HG02759 (cell line): Measurements from ENCODE around the gene PLEKHH2.
"Not testable (repeated sequence)": the region's sequence is repeated elsewhere in the genome, so short reads cannot be mapped to it uniquely, and the experiment has no call there.

Experiments
- ATAC-seq: cut with Tn5 transposase; IDR thresholded peaks from one replicate; pipeline ENCODE4 v1.9.1; 2021; ENCODE audit warnings: mild to moderate bottlenecking, moderate library complexity; ENCODE audit not compliant: unreplicated experiment

Gene PLEKHH2

DNA sequence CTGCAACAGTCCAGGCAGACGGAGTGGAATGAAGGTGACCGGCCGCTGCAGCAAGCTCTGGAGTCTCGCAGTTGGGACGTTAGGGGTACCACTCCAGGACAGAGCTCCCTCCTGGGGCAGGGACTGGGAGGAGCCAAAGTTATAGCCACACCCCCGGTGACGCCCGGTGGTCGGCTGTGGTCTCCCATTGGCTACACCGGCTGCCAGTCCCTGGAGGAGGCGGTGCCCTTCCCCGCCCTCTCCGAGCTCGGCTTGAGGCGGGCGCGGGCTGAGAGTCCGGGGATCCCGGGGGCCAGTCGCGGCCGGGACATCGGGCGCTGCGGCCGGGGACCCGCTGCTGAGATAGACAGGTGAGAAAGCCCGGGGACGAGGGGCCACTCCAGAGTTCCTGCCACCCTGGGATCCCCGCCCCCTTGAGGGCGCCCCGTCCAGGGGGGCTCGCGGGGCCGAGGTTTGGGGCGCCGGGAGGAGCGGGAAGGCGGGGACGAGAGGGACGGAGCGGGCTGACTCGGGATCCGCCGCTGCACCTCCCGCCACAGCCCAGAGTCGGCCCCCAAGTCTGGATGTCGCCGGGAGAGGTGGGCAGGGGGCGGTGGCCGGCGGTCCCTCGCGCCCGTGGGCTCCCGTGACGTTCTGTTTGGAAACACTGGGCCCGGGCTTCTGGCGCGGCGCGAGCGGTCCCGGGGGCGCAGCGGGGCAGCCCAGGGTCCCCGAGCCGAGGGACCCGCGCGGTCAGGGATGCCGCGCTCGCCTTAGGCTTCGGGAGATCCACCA is at the start of gene PLEKHH2:
TSS of gene PLEKHH2 (plus strand) at position 231 of the 774 bp plus-strand sequence. CDS start 7,414 bp downstream, outside the sequence.
- ATAC-seq: peak; percentile 100

DNA sequence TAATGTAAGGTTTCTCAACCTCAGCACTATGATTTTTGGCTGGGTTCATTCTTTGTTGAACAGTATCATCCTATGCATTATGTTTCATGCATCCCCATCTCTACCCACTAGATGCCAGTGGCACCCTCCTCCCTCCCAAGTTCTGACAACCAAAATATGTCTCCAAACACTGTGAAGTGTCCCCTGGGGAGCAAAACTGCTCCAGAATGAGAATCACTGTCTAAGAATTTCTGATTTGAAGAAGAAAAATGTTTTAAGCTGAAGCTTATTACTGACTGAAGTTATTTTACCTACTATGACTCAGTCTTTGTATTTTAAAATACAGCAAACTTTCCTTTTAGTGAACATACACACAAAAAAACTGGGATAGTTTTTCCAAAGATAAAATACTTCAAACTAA is 44.6 kb upstream of the PLEKHH2 start:
- ATAC-seq: no peak

DNA sequence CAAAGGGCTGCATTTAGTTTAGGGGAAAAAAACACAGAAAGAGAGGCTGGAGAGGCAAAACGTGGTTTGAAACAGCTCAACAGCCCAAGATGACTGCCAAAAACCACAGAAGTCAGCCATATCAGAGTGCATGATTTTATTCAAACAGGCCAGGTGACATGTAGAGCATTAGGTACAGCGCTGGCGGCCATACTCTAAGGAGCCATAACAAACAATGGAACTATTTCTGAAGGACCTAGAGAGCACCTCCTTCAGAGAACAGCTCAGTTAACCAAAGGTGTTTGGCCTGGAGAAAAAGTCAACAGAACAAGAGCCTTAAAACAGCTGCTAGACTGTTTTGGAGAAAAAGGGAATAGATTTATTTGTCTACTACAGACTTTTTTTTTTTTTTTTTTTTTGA is 43.8 kb upstream of the PLEKHH2 start:
- no peak for ATAC-seq

DNA sequence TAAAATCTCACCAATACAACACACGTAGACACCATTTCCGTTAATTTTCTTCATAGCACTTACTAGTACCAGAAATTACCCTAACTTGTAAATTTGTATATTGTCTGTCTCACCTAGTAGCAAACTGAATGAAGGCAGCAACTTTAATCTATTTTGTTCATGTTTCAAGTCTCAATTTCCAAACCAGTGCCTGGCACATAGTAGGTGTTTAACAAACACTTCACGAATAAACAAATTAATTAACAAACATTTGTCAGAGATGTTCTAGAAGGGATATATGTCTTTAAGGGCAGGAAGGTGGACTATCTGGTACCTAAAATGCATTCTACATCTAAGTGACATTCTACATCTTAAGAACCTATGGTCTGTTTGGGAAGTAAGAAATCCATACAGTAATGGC is 42.2 kb upstream of the PLEKHH2 start:
- no peak for ATAC-seq

DNA sequence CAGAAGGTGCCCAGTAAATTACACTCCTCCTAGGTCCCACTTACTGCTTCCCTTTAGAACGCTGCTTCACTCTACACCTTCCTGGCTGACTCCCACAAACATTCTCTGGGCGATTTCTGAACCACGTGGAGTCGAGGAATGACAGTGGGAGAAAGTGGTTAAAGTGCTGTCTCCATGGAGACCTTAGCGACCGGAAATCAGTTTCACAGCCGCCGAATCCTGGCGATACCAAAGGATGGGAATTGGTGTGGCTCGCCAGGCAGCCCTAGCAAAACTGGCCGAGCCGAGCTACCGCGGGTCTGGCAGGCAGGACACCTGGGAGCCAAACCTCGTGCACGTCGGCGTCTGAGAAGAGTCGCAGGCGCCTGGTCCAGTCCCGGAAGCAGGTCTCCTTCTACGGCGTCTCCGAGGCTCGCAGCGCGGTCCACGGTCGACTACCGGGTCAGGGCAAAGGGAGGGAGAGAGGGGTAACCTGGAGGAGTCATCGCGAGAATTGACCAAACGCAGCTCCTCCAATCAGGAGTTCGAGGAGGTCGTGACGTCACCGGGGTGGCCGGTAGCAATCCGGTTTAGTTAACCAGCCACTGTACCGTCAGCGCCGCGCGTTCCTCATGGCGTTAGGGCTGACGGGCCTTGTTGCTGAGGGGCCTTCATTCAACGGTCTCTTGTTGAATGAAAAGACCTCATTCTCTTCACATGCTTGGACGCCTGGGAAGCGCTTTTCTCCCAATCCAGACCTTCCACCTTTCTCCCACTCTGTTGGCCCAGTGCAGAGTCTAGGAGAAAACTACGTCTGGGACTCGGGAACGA is 41.3 kb upstream of the PLEKHH2 start, which contains the start of gene THADA:
TSS of gene THADA (minus strand) at position 436 of the 810 bp plus-strand sequence. CDS start 3,646 bp downstream, outside the sequence.
- ATAC-seq: peak; percentile 99

DNA sequence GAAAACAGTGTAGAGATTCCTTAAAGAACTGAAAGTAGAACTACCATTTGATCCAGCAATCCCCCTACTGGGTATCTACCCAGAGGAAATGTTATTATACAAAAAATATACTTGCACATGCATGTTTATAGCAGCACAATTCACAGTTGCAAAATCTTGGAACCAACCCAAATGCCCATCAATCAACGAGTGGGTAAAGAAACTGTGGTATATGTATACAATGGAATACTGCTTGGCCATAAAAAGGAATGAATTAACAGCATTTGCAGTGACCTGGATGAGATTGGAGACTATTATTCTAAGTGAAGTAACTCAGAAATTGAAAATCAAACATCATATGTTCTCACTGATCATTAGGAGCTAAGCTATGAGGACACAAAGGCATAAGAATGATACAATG is 36.5 kb upstream of the PLEKHH2 start:
- not testable (repeated sequence) for ATAC-seq

DNA sequence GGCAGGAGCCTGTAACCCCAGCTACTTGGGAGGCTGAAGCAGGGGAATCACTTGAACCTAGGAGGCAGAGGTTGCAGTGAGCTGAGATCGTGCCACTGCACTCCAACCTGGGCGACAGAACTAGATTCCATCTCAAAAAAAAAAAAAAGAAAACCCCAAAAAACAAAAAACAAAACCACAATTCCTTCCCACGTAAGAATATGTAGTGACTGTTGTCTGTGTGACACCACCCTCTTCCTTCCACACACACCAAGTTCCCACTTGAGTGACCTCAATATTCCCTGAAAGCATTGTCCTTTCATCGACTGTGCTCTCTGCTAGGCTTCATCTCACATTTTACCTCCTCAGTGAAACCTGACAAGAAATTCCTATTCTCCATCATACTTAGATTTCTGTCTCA is 32.4 kb upstream of the PLEKHH2 start:
- no peak for ATAC-seq

DNA sequence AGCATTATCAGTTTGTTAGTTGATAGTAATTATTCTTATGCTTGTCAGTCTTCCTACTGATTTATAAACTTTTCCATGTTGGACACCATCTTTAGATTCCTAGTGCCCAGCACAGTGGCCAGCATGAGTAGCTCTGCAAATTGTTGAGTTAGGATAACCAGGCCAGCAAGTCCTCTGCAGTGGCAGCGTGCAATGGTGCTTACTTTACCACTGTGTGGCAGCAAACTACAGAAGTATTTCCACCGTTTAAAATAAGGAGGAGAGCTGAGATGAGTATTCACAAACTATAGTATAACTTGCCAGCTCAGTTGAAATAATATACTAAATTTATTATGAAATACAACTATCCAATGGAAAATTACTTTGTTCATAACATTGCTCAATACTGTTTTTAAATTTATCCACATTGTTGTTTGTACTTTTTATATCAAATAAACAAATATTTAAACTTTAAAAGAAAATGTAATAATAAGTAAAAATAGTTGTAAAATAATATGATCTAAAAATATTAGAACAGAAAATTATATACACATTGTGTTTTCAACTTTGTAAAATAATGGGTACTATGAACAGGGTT is 31.9 kb upstream of the PLEKHH2 start:
- no peak for ATAC-seq

DNA sequence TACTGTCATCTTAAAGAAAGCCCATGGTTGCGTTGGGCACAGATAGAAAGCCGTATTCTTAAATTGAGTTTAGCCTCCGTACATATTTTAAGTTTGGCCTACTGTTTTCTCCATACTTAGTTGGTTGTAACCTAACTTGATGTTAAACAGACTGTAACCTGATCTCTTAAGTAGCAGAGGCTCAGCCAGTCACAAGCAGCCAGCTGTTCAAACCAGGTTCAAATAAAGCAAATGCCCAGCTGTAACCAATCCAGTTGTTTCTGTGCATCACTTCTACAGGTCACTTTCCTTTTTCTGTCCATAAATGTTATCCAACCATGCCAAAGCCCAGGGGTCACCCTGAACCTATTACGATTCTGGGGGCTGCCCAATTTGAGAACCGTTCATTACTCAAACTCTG is 31.2 kb upstream of the PLEKHH2 start:
- no peak for ATAC-seq

DNA sequence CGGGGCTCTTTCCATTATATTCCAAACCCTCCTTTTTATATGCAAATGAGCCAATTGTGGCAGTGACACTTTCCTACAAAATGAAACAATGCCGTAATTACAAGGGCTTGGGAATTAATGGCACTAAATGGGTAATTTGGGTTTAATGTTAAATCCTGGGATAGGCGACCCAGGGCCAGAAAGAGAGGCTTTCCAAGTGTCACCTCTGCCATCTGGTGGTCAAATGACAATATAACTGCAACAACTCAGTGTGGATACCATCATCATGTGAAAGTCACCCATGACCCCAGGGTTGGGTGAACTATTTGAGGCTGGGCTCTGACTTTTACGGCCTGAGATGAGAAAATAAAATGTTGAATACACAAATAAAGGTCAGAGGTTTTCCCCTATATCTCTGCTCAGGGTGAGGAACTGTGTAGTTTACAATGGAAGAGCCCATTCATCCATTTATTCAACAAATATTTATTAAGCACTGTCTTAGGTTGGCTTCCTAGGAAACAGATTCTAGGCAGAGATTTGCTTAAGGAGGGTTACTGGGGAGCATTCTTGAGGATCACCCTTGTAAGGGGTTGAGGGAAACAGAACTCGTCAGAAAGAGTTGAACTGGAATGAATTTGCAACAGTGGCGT is 27.7 kb upstream of the PLEKHH2 start:
- ATAC-seq: peak; percentile 53

DNA sequence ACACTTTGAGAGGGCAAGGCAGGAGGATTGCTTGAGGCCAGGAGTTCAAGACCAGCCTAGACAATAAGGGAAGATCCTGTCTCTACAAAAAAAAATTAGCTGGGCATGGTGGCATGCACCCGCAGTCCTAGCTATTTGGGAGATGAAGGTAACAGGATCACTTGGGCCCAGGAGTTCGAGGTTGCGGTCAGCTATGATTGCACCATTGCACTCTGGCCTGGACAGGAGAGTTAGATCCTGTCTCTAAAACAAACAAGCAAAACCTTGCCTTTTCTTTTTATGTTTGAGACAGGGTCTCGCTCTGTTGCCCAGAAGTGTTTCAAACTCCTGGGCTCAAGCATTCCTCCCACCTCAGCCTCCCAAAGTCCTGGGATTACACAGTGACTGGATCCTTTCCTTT is 26.7 kb upstream of the PLEKHH2 start:
- ATAC-seq: no peak

DNA sequence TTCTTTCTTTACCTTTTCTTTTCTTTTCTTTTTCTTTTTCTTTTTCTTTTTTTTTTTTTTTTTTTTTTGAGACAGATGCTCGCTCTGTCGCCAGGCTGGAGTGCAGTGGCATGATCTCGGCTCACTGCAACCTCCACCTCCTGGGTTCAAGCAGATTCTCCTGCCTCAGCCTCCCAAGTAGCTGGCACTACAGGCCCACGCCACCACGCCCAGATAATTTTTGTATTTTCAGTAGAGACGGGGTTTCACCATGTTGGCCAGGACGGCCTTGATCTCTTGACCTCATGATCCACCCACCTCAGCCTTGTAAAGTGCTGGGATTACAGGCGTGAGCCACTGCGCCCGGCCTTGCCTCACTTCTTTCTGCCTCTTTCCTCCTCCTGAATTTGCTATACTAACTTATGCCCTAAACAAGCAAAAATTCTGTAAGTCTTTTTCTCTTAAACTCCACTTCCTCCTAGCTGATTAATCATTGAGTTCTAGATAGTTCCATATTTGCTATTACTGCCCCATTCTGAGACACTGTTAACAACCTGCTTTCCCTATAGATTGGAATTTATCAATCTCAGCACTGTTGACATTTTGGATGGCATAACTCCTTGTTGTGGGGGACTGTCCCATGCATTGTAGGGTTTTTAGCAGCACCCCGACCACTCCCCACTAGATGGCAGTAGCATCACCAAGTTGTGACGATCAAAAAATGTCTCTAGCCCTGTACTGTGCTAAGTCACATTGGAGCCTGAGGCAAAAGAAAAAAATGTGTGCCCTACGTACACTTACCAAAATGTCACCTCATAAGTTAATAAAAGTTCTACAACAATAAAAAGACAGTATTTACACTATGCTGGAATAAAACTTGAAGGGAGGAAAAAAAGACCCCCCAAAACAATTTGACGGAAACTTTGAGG is 24.8 kb upstream of the PLEKHH2 start:
- ATAC-seq: peak; percentile 69

DNA sequence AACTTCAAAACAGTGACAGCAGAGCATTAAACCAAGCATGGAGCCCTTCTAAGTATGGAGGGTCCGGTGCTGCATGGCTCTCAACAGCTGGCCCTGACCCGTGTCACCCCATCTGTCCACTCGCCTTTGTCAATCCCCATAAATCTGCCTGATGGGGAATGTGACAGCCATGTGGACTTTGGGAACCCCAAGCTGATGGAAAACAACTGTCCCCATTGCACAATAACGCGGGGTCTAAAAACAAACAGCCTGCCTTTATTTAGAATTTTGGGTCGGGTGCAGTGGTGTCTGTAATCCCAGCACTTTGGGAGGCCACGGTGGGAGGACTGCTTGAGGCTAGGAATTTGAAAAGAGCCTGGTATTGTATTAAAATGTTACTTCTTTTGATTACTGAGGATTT is 24.1 kb upstream of the PLEKHH2 start:
- ATAC-seq: no peak

DNA sequence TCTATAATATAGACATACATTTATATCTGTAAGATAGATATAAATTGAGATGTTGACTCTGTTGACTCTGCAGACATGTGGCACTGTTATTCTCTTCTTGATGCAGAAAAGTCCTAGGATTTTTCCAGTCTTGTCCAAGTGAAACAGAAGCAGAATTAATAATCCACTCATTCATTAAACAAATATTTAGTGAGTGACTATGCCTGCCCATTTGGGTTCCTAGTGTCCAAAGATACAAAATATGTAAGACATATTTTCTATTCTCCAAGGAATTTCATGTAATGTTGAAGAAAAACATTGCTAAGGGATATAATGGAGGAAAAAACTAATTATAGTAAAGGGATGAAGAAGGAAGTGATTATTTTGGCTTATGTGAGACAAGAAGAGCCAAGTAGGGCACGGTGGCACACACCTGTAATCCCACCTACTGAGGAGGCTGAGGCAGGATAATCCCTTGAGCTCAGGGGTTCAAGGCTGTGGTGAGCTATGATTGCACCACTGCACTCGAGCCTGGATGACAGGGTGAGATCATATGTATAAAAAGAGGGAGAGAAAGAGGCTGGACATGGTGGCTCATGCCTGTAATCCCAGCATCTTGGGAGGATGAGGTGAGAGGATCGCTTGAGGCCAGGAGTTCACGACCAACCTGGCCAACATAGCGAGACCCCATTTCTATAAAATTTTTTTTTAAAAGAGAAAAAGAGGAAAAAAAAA is 19.9 kb upstream of the PLEKHH2 start:
- ATAC-seq: no peak

DNA sequence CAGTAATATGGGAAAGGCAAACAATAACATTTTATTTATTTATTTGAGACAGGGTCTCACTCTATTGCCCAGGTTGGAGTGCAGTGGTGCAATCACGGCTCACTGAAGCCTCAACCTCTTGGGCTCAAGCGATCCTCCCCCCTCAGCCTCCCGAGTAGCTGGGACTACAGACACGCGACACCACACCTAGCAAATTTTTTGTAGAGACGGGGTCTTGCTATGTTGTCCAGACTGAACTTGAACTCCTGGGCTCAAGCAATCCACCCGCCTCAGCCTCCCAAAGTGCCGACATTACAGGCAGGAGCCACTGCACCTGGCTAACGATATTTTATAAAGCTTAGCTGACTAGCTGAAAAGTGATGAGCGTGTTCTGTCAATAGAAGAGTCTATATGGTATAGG is 17.5 kb upstream of the PLEKHH2 start:
- ATAC-seq: no peak

DNA sequence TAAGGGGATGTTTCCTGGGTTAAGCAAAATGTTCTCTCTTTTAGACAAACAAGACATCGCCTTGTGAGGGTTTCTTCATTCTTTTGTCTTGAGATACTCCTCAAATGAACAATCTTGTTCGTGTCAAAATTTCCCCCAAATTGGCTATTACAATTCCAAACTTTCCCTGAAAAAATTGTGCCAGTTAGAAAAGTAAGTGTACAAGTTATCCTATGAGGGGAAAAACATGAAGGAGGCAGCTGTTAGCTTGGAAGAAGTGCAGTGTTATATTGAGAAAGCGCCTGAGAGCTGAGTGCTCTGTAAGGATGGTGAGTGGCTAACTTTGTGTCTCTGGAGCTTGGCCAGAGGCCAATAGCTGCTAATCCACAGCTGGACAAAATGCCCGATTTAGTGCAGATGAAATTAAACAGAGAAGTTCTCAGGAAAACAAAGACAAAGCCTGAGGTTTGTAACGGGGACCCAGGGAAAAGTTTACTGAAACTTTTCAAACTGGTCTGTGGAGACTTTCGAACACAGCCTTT is 14.1 kb upstream of the PLEKHH2 start:
- no peak for ATAC-seq

DNA sequence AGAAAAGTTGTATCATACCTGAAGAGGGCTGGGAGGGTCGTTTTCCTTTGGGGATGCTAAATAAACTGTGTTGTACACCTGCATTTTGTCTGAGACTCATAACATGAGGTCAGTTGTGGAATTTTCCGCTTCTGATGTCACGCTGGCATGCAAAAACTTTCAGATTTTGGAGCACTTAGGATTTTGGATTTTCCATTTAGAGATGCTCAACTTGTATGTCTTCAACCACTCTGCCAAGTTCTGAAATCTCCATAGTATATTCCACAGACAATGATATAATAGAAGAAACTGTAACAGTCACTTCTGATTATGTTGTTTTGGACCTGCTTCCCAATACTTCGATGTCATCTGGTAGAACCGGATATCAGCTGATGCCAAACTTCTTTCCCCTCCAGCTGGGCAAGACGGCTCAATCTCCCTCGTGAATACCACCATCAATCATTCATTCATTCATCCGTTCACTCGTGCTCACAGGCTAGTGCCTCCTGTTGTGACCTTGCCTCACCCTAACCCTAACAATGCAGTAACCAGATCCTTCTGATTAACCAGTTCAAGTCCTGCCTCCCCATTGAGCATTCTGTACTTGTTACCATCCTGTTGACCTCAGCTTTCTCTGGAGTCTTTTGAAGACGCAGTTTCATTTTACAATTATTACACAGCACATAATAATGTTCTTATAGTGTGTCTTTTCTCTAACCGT is 5.3 kb upstream of the PLEKHH2 start:
- ATAC-seq: no peak

DNA sequence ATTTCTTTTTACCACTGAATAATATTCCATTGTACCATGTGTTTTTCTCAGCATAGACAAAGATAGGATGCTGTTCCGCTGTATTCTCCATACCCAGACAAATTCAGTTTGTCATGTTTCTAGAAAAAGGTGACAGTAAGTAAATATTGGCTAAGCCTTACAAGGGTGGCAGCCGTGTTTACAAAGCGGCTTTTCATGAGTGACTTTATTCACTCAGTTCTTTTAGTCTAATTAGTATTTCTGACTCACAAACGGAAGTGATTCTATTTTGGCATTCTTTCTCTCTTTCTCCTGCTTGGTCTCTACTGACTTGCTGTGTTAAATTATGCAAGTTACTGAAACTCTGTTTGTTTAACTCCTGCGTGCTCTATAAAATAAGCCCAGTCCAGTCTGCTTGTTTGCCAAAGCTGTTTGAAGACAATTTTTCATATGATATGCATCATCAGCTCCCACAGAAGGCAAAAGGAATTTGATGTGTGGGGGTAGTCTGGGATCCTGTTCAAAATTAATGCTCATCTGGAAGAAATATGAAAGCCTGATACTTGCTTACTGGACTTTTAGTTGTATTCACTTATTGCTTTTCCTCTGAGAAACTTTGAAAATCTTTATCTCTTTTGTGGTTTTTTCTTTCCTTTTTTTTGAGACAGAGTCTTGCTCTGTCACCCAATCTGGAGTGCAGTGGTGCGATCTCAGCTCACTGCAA is 2.3 kb upstream of the PLEKHH2 start:
- no peak for ATAC-seq
